B cell (primary cell): ENCODE measurements around the gene CNR1. TPM values are rescaled to one million over a fixed set of nuclear protein-coding genes. Genes with fewer than 3 reads are reported as not detected.

Experiments
- ATAC-seq: fragments of 200-7000 bp; cut with Tn5 transposase; one replicate; pipeline ENCODE4 v1.10.0; 2021; ENCODE audit warnings: low read depth, mild to moderate bottlenecking, moderate number of reproducible peaks, moderate library complexity
- CTCF ChIA-PET: fragments of 350-600 bp; sonication (Branson Sonifier 250); formaldehyde crosslinking; loops from one replicate; lab custom pipeline; 2021; ENCODE audit warnings: antibody characterized with exemption, inconsistent platforms; lab: Charles Lee
- POLR2A ChIA-PET: fragments of 350-600 bp; sonication (Branson Sonifier 250); formaldehyde crosslinking; loops from one replicate; lab custom pipeline; 2021; ENCODE audit warnings: antibody characterized with exemption; lab: Charles Lee
- DNase-seq: peaks from one replicate; pipeline ENCODE4 v3.0.0; 2013
- H2AFZ ChIP-seq: 2 replicates; pipeline ENCODE4 v1.6.1; 2012; ENCODE audit warnings: mild to moderate bottlenecking, low read depth, low read length; ENCODE audit not compliant: insufficient read depth, poor library complexity, severe bottlenecking
- H3K27ac ChIP-seq, 2 donors: 1 replicate in 1 of 2; 2 replicates in 1 of 2; pipeline ENCODE4 v1.5.1; 2012 to 2013; ENCODE audit warnings: low read length in 2 of 2, mild to moderate bottlenecking in 2 of 2, moderate library complexity in 1 of 2
- H3K27me3 ChIP-seq, 4 experiments: fragments of 200-600 bp in 1 of 4; sonication (generic) in 1 of 4; replicated peaks in 1 of 4; 1 replicate in 2 of 4; 2 replicates in 2 of 4; pipeline versions ENCODE4 v1.6.1 to v1.7.0; 2013 to 2016; ENCODE audit warnings: low read length in 3 of 4, mild to moderate bottlenecking in 2 of 4, mixed read lengths in 1 of 4, moderate library complexity in 1 of 4; ENCODE audit not compliant: insufficient read depth in 4 of 4, control insufficient read depth in 3 of 4; ENCODE audit errors: control extremely low read depth in 1 of 4
- H3K36me3 ChIP-seq, 2 experiments: replicated peaks in 1 of 2; 1 replicate in 1 of 2; 2 replicates in 1 of 2; pipeline versions ENCODE4 v1.6.1 to v1.7.1; 2013; ENCODE audit warnings: low read length in 1 of 2; ENCODE audit not compliant: insufficient read depth in 2 of 2, control insufficient read depth in 1 of 2; ENCODE audit errors: control extremely low read depth in 1 of 2, extremely low read depth in 1 of 2
- H3K4me1 ChIP-seq, 2 donors: fragments of 200-600 bp in 1 of 2; sonication (generic) in 1 of 2; 1 replicate in 1 of 2; 2 replicates in 1 of 2; pipeline versions ENCODE4 v1.5.1 to v1.6.1; 2013 to 2017; ENCODE audit warnings: low read length in 2 of 2; ENCODE audit not compliant: control insufficient read depth in 2 of 2, insufficient read depth in 2 of 2
- H3K4me2 ChIP-seq: replicated peaks from 2 replicates; pipeline ENCODE3; 2012; ENCODE audit warnings: mild to moderate bottlenecking, low read depth, low read length; ENCODE audit not compliant: poor library complexity, severe bottlenecking
- H3K4me3 ChIP-seq, 5 experiments: fragments of 200-600 bp in 1 of 5; sonication (generic) in 1 of 5; 1 replicate in 3 of 5; 2 replicates in 2 of 5; pipeline versions ENCODE4 v1.5.1 to v1.7.0; 2011 to 2016; ENCODE audit warnings: low read length in 4 of 5, mild to moderate bottlenecking in 4 of 5, low read depth in 2 of 5, control low read depth in 1 of 5, moderate library complexity in 1 of 5; ENCODE audit not compliant: insufficient read depth in 1 of 5; ENCODE audit errors: control extremely low read depth in 1 of 5, extremely low read depth in 1 of 5
- H3K79me2 ChIP-seq: fragments of 200-600 bp; sonication (generic); one replicate; pipeline ENCODE4 v1.6.0; 2016; ENCODE audit warnings: low read length; ENCODE audit not compliant: control insufficient read depth, insufficient read depth
- H3K9ac ChIP-seq: fragments of 200-600 bp; sonication (generic); 2 replicates; pipeline ENCODE4 v1.6.1; 2017; ENCODE audit warnings: mild to moderate bottlenecking, low read length, moderate library complexity
- H3K9me3 ChIP-seq, 3 donors: one replicate each; pipeline versions ENCODE4 v1.6.1 to v1.7.1; 2013; ENCODE audit warnings: low read length in 2 of 3; ENCODE audit not compliant: control insufficient read depth in 2 of 3, insufficient read depth in 1 of 3; ENCODE audit errors: control extremely low read depth in 1 of 3
- H4K20me1 ChIP-seq: 2 replicates; pipeline ENCODE4 v1.6.0; 2012; ENCODE audit warnings: mild to moderate bottlenecking, low read length; ENCODE audit not compliant: insufficient read depth, control insufficient read depth, poor library complexity, severe bottlenecking
- H3K27ac Mint-ChIP-seq: one replicate; pipeline ENCODE4 v1.8.0; 2021; ENCODE audit warnings: mixed read lengths
- H3K27me3 Mint-ChIP-seq: one replicate; pipeline ENCODE4 v1.8.0; 2021; ENCODE audit warnings: mixed read lengths
- H3K4me1 Mint-ChIP-seq: one replicate; pipeline ENCODE4 v1.8.0; 2021; ENCODE audit warnings: mixed read lengths
- H3K4me3 Mint-ChIP-seq: one replicate; pipeline ENCODE4 v1.8.0; 2021; ENCODE audit warnings: mixed read lengths
- H3K9me3 Mint-ChIP-seq: one replicate; pipeline ENCODE4 v1.8.0; 2022; ENCODE audit warnings: mixed read lengths; ENCODE audit not compliant: insufficient read depth
- CTCF ChIP-seq: fragments of 200-600 bp; IDR thresholded peaks from one replicate; pipeline ENCODE4 v1.8.0; 2022; ENCODE audit warnings: antibody characterized with exemption, mild to moderate bottlenecking
- EZH2 ChIP-seq: IDR thresholded peaks from 2 replicates; pipeline ENCODE4 v1.6.1; 2012; ENCODE audit warnings: borderline replicate concordance, low read depth, mild to moderate bottlenecking, moderate library complexity, low read length; ENCODE audit not compliant: insufficient read depth, poor library complexity, severe bottlenecking
- WGBS: methylation state at CpG from one replicate; pipeline ENCODE4 v1.1.5; 2013; ENCODE audit warnings: missing lambda C conversion rate; ENCODE audit not compliant: insufficient coverage; 5-methylcytosine and 5-hydroxymethylcytosine counted together
- intact Hi-C: fragments of 100-400 bp; cut with micrococcal nuclease; formaldehyde crosslinking; loops from one replicate; pipeline ENCODE4 v1.10.0; 2022
- polyA plus RNA-seq: library from polyadenylated mRNA; depleted of rRNA; stranded (reverse); fragments of >200 nt; gene quantifications from 2 replicates; pipeline ENCODE4 v1.2.3, GENCODE V29; 2012
- total RNA-seq, 2 donors: library from RNA; stranded (reverse); fragments of 120-200 nt in 1 of 2; gene quantifications; 1 replicate in 1 of 2; 2 replicates in 1 of 2; pipeline versions ENCODE4 v1.2.3 to v1.2.4, GENCODE V29; 2013 to 2022

The CNR1 gene
- total and polyA plus RNA-seq, 2 donors (not counting 1 experiment from before 2014, with no cell fraction given): 8.9 to 28.9 TPM

- Histone ChIP-seq H3K36me3 (no peaks in the 10 kb centered on the region), H3K4me2 (peak overlapping the region; percentile 88), H3K27ac (peak overlapping the region; percentile 67 to 89), H4K20me1 (no peaks in the 10 kb centered on the region), H3K4me3 (peak overlapping the region; percentile 30 to 82 (median 75)), H3K27me3 (peaks cover 0 to 18% (median 5%) of the 10 kb centered on the region in 4 experiments), H2AFZ (peak overlapping the region; percentile 88), H3K4me1 (peaks cover 21 to 30% of the 10 kb centered on the region in 2 donors), H3K9ac (peak overlapping the region; percentile 75), H3K9me3 (no peaks in the 10 kb centered on the region), H3K79me2 (peaks cover 5% of the 10 kb centered on the region)
- TF ChIP-seq CTCF (no peak), EZH2 (no peak)
- WGBS: under 1% methylated on average over 103 of the region's 103 CpGs
- intact Hi-C loops: loop anchor here (1.0 to 10.0 kb wide), 5 partner anchors 11 to 448 kb away; no protein-coding TSS in a partner anchor
- CTCF ChIA-PET: interaction anchor here (0.9 to 3.2 kb wide), 7 partner anchors 12 to 446 kb away, joined by 3 to 52 read pairs (median 4); no protein-coding TSS in a partner anchor
- POLR2A ChIA-PET: interaction anchor here (0.9 to 3.2 kb wide), 4 partner anchors 11 to 31 kb away, joined by 4 to 32 read pairs (median 7); no protein-coding TSS in a partner anchor
- ATAC-seq (peak; percentile 40), DNase-seq (peak; percentile 79)
- peak overlapping the region; percentile 98 for H3K27ac Mint-ChIP-seq
- no peaks in the 10 kb centered on the region for H3K9me3 Mint-ChIP-seq
- peaks cover 15% of the 10 kb centered on the region for H3K27me3 Mint-ChIP-seq
- H3K4me3 Mint-ChIP-seq: peak overlapping the region; percentile 98
- H3K4me1 Mint-ChIP-seq: peaks cover 33% of the 10 kb centered on the region
Measured at GRCh38 chr6:88166493-88167351, 575 bp upstream of the CNR1 start.
